GM23338 (cell line): ENCODE measurements around the gene ZFYVE21. TPM values are rescaled to one million over a fixed set of nuclear protein-coding genes. Genes with fewer than 3 reads are reported as not detected.

Experiments used
- EZH2 ChIP-seq: fragments of 200-600 bp; sonication (generic); IDR thresholded peaks from one replicate; pipeline ENCODE4 v1.8.0; 2017; ENCODE audit warnings: antibody characterized with exemption, mild to moderate bottlenecking, low read depth; ENCODE audit not compliant: unreplicated experiment
- EZH2phosphoT487 ChIP-seq: fragments of 200-600 bp; sonication (generic); IDR thresholded peaks from one replicate; pipeline ENCODE4 v1.8.1; 2018; ENCODE audit warnings: antibody characterized with exemption; ENCODE audit not compliant: unreplicated experiment
- STAT1 ChIP-seq: IDR thresholded peaks from one replicate; pipeline ENCODE4 v1.6.1; 2016; ENCODE audit warnings: antibody characterized with exemption; ENCODE audit not compliant: unreplicated experiment
- ZNF331 ChIP-seq: fragments of 250-450 bp; sonication (Bioruptor Pico); IDR thresholded peaks from 2 replicates; pipeline ENCODE4 v1.5.0; 2020; ENCODE audit warnings: low read depth, mild to moderate bottlenecking, moderate library complexity
- polyA plus RNA-seq: library from polyadenylated mRNA; unstranded; fragments of >200 nt; fragmentation: Nextera tagmentation; extraction: Ambion mirVana; gene quantifications from 2 replicates; pipeline ENCODE4 v1.2.1, GENCODE V29; 2016
- total RNA-seq: library from RNA; depleted of rRNA; stranded (reverse); fragments of >200 nt; shearing (Covaris generic); gene quantifications from 2 replicates; pipeline ENCODE4 v1.2.3, GENCODE V29; 2014
- TF ChIP-seq, protein P1 (sequence below): fragments of 250-450 bp; sonication (Bioruptor Pico); IDR thresholded peaks from 2 replicates; pipeline ENCODE4 v1.5.0; 2020; ENCODE audit warnings: mild to moderate bottlenecking, moderate library complexity
- TF ChIP-seq, protein P2 (sequence below), 2 experiments: fragments of 200-600 bp in 1 of 2; sonication (generic) in 1 of 2; conservative IDR thresholded peaks; 2 replicates each; pipeline versions ENCODE4 v1.5.1 to v1.6.1; 2016 to 2017; ENCODE audit warnings: antibody characterized with exemption in 2 of 2, low read depth in 2 of 2, mild to moderate bottlenecking in 2 of 2, moderate library complexity in 1 of 2
- TF ChIP-seq, protein P3 (sequence below): IDR thresholded peaks from one replicate; pipeline ENCODE4 v1.6.1; 2018; ENCODE audit warnings: antibody characterized with exemption; ENCODE audit not compliant: unreplicated experiment

ZFYVE21 gene
- total and polyA plus RNA-seq, 2 experiments from 2014 or later, result 88.0 to 89.6 TPM

DNA sequence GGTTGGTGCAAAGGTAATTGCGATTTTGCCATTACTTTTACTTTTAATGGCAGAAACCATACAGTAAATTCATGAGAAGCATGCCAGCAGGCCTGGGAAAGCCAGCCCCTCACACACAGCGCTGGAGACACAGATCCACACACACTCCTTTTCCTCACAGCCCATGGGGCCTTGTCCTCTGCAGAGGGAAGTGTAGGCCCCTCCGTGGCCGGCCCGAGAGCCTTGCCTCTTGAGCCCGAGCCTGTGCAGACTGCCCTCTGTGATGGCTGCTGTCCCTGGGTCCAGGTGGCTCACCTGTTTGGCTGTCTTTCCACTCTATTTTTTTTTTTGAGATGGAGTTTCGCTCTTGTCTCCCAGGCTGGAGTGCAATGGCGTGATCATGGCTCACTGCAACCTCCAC, 39.7 kb upstream of the ZFYVE21 start (continued):
- TF ChIP-seq, protein P1, sequence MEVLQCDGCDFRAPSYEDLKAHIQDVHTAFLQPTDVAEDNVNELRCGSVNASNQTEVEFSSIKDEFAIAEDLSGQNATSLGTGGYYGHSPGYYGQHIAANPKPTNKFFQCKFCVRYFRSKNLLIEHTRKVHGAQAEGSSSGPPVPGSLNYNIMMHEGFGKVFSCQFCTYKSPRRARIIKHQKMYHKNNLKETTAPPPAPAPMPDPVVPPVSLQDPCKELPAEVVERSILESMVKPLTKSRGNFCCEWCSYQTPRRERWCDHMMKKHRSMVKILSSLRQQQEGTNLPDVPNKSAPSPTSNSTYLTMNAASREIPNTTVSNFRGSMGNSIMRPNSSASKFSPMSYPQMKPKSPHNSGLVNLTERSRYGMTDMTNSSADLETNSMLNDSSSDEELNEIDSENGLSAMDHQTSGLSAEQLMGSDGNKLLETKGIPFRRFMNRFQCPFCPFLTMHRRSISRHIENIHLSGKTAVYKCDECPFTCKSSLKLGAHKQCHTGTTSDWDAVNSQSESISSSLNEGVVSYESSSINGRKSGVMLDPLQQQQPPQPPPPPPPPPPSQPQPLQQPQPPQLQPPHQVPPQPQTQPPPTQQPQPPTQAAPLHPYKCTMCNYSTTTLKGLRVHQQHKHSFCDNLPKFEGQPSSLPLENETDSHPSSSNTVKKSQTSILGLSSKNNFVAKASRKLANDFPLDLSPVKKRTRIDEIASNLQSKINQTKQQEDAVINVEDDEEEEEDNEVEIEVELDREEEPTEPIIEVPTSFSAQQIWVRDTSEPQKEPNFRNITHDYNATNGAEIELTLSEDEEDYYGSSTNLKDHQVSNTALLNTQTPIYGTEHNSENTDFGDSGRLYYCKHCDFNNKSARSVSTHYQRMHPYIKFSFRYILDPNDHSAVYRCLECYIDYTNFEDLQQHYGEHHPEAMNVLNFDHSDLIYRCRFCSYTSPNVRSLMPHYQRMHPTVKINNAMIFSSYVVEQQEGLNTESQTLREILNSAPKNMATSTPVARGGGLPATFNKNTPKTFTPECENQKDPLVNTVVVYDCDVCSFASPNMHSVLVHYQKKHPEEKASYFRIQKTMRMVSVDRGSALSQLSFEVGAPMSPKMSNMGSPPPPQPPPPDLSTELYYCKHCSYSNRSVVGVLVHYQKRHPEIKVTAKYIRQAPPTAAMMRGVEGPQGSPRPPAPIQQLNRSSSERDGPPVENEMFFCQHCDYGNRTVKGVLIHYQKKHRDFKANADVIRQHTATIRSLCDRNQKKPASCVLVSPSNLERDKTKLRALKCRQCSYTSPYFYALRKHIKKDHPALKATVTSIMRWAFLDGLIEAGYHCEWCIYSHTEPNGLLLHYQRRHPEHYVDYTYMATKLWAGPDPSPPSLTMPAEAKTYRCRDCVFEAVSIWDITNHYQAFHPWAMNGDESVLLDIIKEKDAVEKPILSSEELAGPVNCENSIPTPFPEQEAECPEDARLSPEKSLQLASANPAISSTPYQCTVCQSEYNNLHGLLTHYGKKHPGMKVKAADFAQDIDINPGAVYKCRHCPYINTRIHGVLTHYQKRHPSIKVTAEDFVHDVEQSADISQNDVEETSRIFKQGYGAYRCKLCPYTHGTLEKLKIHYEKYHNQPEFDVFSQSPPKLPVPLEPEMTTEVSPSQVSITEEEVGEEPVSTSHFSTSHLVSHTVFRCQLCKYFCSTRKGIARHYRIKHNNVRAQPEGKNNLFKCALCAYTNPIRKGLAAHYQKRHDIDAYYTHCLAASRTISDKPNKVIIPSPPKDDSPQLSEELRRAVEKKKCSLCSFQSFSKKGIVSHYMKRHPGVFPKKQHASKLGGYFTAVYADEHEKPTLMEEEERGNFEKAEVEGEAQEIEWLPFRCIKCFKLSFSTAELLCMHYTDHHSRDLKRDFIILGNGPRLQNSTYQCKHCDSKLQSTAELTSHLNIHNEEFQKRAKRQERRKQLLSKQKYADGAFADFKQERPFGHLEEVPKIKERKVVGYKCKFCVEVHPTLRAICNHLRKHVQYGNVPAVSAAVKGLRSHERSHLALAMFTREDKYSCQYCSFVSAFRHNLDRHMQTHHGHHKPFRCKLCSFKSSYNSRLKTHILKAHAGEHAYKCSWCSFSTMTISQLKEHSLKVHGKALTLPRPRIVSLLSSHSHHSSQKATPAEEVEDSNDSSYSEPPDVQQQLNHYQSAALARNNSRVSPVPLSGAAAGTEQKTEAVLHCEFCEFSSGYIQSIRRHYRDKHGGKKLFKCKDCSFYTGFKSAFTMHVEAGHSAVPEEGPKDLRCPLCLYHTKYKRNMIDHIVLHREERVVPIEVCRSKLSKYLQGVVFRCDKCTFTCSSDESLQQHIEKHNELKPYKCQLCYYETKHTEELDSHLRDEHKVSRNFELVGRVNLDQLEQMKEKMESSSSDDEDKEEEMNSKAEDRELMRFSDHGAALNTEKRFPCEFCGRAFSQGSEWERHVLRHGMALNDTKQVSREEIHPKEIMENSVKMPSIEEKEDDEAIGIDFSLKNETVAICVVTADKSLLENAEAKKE (CRISPR knock-in tag), result no peak
- TF ChIP-seq, protein P2, sequence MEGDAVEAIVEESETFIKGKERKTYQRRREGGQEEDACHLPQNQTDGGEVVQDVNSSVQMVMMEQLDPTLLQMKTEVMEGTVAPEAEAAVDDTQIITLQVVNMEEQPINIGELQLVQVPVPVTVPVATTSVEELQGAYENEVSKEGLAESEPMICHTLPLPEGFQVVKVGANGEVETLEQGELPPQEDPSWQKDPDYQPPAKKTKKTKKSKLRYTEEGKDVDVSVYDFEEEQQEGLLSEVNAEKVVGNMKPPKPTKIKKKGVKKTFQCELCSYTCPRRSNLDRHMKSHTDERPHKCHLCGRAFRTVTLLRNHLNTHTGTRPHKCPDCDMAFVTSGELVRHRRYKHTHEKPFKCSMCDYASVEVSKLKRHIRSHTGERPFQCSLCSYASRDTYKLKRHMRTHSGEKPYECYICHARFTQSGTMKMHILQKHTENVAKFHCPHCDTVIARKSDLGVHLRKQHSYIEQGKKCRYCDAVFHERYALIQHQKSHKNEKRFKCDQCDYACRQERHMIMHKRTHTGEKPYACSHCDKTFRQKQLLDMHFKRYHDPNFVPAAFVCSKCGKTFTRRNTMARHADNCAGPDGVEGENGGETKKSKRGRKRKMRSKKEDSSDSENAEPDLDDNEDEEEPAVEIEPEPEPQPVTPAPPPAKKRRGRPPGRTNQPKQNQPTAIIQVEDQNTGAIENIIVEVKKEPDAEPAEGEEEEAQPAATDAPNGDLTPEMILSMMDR (conservative IDR thresholded peaks at IDR 0.05; ENCODE audit: low read depth in 2 of 2), result no peak
- no peak for TF ChIP-seq EZH2phosphoT487
- TF ChIP-seq STAT1, result no peak
- no peak for TF ChIP-seq EZH2
- no peak for TF ChIP-seq ZNF331 (CRISPR knock-in tag)
- TF ChIP-seq, protein P3, sequence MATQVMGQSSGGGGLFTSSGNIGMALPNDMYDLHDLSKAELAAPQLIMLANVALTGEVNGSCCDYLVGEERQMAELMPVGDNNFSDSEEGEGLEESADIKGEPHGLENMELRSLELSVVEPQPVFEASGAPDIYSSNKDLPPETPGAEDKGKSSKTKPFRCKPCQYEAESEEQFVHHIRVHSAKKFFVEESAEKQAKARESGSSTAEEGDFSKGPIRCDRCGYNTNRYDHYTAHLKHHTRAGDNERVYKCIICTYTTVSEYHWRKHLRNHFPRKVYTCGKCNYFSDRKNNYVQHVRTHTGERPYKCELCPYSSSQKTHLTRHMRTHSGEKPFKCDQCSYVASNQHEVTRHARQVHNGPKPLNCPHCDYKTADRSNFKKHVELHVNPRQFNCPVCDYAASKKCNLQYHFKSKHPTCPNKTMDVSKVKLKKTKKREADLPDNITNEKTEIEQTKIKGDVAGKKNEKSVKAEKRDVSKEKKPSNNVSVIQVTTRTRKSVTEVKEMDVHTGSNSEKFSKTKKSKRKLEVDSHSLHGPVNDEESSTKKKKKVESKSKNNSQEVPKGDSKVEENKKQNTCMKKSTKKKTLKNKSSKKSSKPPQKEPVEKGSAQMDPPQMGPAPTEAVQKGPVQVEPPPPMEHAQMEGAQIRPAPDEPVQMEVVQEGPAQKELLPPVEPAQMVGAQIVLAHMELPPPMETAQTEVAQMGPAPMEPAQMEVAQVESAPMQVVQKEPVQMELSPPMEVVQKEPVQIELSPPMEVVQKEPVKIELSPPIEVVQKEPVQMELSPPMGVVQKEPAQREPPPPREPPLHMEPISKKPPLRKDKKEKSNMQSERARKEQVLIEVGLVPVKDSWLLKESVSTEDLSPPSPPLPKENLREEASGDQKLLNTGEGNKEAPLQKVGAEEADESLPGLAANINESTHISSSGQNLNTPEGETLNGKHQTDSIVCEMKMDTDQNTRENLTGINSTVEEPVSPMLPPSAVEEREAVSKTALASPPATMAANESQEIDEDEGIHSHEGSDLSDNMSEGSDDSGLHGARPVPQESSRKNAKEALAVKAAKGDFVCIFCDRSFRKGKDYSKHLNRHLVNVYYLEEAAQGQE, result no peak
